ENCODE data around the gene UTS2R.
"Not testable (repeated sequence)": the region's sequence is repeated elsewhere in the genome, so short reads cannot be mapped to it uniquely, and the experiment has no call there.

The UTS2R gene

DNA sequence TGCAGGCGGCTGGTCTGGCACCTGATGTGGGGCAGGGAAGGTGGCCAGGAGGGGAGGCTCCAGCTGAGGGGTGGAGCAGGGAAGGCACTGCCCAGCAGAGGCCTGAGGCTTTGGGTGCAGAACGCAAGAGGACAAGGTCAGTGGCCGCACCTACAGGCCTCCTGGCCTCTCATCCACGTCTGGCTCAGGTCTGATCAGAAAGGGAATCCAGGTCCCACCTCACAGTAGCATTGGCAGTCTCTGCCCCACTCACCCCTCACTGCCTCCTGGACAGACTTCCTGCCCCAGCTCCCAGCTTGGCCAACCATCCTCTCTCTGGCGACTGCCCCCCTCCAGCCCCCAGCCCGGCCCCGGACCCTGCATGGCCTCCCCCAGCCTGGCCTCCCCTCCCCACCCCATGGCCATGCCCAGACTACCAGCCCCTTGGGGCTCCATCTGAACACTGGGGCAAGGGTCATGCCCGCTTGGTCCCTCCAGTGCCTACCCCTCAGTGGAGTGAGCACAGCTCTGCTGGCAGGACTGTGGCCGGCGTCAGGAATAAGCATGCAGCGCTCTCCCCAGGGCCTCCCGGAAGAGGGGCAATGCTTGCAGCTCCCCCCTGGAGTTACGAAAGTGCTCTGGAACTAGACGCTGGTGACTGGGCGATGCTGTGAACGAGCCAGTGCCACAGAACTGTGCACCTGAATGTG lies 4.6 kb downstream of the UTS2R start:
- no peak for DNase-seq

DNA sequence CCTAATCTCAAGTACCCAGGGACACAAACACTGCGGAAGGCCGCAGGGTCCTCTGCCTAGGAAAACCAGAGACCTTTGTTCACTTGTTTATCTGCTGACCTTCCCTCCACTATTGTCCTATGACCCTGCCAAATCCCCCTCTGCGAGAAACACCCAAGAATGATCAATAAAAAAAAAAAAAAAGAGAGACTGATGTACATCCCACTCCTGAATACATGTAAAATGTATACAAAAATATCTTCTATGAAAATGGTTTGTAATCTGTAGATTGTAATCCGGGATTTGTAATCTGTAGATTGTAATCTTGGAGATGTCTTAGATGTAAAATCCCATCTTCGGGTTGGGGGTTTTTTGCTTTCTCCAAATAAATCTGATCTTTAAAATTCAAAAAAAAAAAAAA lies 5.7 kb downstream of the UTS2R start:
- not testable (repeated sequence) for DNase-seq

DNA sequence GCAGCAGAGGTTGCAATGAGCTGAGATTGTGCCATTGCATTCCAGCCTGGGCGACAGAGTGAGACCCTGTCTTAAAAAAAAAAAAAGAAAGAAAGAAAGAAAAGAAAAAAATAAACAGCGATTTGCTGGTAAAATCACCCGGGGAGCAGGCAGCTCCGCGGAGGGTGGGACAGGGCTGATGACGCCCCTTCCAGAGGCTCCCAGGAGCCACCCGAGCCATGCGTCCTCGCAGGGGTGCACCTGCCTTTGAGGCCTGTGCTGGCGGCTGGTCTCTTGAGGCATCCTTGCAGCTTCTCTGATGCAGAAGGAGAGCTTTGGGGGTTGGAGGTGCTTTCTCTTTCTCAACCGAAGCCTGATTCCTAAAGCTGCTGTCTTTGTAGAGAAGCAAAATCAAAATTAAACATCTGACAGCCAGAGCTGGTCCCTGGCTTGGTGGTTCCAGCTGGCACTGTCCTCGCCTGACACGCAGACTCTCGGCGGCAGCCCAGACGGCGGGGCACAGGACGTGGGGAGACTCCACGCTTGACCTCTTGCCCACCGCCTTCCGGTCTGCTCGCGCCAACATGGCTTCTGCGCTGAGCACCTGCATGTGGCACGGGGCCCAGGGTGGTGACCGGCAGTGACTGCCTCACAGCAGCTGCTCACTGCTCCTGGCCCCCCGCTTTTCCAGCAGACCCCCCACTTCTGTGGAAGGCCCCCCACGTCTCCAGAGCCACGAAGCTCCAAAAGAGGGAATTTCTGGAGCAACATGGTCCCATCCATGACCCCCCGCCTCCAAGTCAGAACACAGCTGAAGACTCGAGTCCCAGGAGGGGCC lies 6.6 kb downstream of the UTS2R start:
- DNase-seq = no peak

- DNase-seq = no peak
Measured at GRCh38 chr17:82378741-82379021, 7.1 kb downstream of the UTS2R start.

GRCh38 chr17:82380860-82381702 lies 9.5 kb downstream of the UTS2R start:
- DNase-seq = no peak

- DNase-seq = not testable (repeated sequence)
Measured at GRCh38 chr17:82381703-82382009, 10.1 kb downstream of the UTS2R start.

- DNase-seq = not testable (repeated sequence)
Measured at GRCh38 chr17:82382220-82382932, 10.8 kb downstream of the UTS2R start.

DNA sequence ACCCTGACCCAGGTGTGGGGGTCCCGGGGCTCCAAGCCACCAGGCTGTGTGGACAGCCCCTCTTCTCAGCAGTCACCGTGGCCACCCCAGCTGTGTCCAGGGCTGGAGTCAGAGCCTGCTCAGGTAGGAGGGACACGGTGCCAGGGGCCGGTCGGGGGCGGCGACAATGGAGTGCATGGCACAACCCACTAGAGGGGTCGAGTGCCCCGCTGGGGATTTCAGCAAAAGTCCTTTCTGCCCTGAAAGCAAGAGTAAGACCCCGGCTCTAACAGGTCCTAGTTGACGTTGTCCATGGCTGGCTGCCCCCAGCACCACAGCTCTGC lies 11.3 kb downstream of the UTS2R start:
- no peak for DNase-seq

GRCh38 chr17:82383411-82383810 lies 11.8 kb downstream of the UTS2R start:
- DNase-seq = no peak

DNA sequence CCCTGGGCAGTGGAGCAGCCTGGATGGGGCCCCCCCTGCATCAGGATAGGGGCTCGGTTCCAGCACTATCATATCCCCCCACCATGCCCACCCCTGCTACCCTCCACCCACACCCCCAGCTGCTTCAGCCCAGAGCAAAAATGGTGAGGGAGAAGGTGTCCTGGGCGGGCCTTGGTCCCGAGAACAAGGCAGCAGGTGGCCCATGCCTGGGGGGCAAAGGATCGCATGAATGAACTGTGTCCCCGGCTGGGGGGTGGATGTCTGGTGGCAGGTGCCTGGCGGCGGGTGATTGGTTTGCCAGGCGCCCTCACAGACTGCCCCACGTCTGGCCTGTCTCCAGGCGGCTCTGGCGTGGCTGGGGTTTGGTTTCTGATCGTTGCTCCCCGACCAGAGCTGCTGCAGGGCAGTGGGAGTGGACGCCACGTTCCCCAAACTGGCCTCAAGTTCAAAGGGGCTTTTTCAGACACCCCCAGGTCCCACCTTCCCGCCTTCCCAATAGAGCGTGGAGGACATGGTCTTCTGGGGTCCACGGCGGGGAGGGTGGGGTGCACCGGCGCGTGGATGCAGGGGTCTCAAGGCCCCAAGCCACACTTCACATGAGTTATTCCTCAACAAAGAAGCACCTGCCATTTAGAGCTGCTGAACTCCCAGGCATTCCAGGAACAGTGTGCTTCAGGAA lies 12.6 kb downstream of the UTS2R start:
- no peak for DNase-seq

DNA sequence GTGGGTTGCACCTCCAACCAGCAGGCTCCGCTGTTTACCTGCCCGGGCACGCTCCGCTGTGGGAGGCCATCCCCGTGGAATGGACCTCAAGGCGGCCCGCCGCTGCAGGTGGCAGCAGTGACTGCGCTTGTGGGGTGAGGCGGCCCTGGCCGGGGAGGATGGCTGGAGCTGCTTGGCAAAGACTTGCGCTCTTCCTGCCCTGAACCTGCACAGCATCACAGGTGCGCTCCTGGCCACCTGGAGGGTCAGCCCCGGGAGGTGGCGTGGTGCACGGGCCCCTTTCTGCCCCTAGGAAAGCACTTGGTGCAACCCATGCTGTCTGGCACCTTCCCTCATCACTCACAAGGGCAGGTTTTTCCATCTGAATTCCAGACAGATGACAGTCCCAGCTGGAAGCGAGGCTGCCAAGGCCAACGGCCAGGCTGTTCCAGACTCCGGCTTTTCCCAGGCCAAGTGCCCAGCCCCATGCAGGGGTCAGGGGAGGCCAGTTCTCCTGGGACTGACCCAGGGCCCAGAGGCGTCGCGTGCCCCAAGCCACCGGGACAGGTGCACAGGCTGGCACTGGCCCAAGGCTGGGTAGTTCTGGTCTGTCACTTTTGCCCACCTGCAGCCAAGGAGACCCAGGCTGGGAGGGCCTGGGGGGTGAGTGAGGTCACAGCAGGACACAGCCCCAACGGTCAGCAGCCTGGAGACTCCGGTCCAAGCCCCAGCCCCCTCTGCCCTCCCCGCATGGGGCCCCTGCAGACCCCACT lies 13.3 kb downstream of the UTS2R start:
- DNase-seq = no peak

GRCh38 chr17:82385559-82386254 lies 14.1 kb downstream of the UTS2R start:
- DNase-seq = no peak

- no peak for DNase-seq
Measured at GRCh38 chr17:82386255-82386831, 14.8 kb downstream of the UTS2R start.

GRCh38 chr17:82386881-82387704 lies 15.5 kb downstream of the UTS2R start:
- DNase-seq = no peak

GRCh38 chr17:82387705-82388106 lies 16.1 kb downstream of the UTS2R start:
- no peak for DNase-seq

DNA sequence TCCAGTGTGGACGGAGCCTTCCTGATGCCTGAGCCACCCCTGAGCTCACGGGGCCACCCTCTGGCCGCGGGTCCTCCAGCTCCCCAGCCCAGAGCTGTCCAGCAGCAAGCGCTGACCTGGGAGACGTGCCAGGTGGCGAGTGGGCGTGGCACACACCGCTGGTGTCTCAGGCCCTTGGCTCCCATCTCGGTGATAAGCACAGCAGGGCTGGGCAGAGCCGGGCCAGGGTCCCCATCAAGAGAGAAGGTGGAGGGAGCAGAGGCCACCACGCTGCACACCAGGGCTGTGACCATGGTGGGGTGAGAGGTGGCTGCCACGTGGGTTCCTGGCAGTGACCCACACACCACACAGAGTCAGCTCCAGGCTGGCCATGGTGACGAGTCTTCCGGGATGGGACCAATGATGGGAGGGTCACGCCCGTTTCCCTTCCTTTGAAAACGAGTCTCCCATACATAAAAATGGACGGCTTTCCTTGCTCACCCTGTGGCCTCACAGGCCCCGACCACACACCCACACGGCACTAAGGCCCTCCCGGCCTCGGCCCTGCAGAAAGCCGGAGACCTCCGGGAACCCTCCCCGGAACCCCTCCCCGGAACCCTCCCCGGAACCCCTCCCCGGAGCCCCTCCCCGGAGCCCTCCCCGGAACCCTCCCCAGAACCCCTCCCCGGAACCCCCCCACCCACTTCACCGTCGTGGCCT lies 16.8 kb downstream of the UTS2R start:
- no peak for DNase-seq

- DNase-seq = no peak
Measured at GRCh38 chr17:82388922-82389283, 17.3 kb downstream of the UTS2R start.

- no peak for DNase-seq
Measured at GRCh38 chr17:82389379-82389778, 17.8 kb downstream of the UTS2R start.

DNA sequence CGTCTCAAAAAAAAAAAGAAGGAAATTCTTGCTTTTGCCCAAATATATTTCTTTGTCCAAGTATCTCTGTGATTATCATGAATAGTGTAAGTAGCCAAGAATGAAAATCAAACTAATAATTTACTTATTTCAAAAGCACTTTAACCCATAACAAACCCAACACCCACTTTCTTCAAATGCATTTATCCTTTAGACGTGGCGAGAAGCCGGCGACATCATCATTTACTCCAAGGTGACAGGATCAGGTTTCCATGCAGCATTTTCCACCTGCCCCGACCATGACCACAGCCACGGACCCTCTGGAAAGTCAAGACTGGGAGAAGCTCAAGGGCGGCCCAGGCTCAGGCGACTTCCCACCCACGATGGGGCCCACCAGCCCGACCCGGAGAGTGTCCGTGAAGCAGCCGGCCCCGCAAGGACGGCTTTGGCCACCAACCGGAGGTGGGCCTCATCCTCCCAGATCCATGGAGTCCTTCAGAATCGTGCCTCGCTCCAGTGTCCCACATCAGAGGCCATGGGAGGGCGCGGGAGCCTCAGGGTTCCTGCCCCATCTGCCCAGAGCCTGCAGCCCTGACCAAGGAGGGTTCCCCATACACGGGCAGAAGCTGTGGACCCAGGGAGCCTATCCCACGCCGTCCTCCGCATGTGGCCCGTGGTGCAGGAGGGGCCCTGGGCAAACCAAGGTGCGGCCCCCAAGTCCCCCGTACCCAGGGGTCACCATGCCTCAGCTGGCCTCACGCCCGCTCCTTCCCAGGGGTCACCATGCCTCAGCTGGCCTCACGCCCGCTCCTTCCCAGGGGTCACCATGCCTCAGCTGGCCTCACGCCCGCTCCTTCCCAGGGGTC lies 18.7 kb downstream of the UTS2R start:
- DNase-seq = no peak

All from CD4-positive, alpha-beta T cell treated with Interleukin-21 for 1 hour (primary cell).